Spleen (tissue), 11 donors: Measurements from ENCODE around the gene SC5D. TPM values are rescaled to one million over a fixed set of nuclear protein-coding genes. Genes with fewer than 3 reads are reported as not detected.
A peak's percentile ranks its signal among the peaks of the same experiment; 100 is the strongest.

Source experiments
- DNase-seq: peaks from one replicate; pipeline ENCODE4 v3.0.0-alpha.2; 2020
- H3K27ac ChIP-seq, 8 donors: fragments of 200-600 bp; sonication (generic) in 7 of 8; 1 replicate in 4 of 8; 2 replicates in 4 of 8; pipeline versions ENCODE4 v1.5.0 to v1.8.0; 2016 to 2021; ENCODE audit warnings: inconsistent platforms in 4 of 8, mild to moderate bottlenecking in 4 of 8, moderate library complexity in 1 of 8
- H3K27me3 ChIP-seq, 7 donors: fragments of 200-600 bp; sonication (generic) in 6 of 7; replicated peaks in 1 of 7; 1 replicate in 4 of 7; 2 replicates in 3 of 7; pipeline versions ENCODE4 v1.5.0 to v1.8.0; 2016 to 2021; ENCODE audit warnings: inconsistent platforms in 3 of 7, mild to moderate bottlenecking in 1 of 7
- H3K36me3 ChIP-seq, 6 donors: fragments of 200-600 bp; sonication (generic) in 5 of 6; 1 replicate in 4 of 6; 2 replicates in 2 of 6; pipeline versions ENCODE4 v1.5.0 to v1.8.0; 2016 to 2021; ENCODE audit warnings: inconsistent platforms in 2 of 6
- H3K4me1 ChIP-seq, 6 donors: fragments of 200-600 bp; sonication (generic) in 5 of 6; 1 replicate in 3 of 6; 2 replicates in 3 of 6; pipeline versions ENCODE4 v1.5.0 to v1.8.0; 2016 to 2021; ENCODE audit warnings: inconsistent platforms in 3 of 6
- H3K4me3 ChIP-seq, 8 donors: fragments of 200-600 bp; sonication (generic) in 7 of 8; 1 replicate in 4 of 8; 2 replicates in 4 of 8; pipeline versions ENCODE4 v1.5.0 to v1.8.0; 2016 to 2021; ENCODE audit warnings: inconsistent platforms in 4 of 8, mild to moderate bottlenecking in 4 of 8, moderate library complexity in 2 of 8
- H3K9me3 ChIP-seq, 8 donors: fragments of 200-600 bp; sonication (generic) in 7 of 8; 1 replicate in 4 of 8; 2 replicates in 4 of 8; pipeline versions ENCODE4 v1.5.0 to v1.8.0; 2016 to 2021; ENCODE audit warnings: inconsistent platforms in 4 of 8
- POLR2A ChIP-seq, 3 donors: fragments of 450-650 bp; IDR thresholded peaks; one replicate each; pipeline ENCODE4 v1.5.1; 2017; ENCODE audit warnings: antibody characterized with exemption in 3 of 3, mild to moderate bottlenecking in 1 of 3
- POLR2AphosphoS5 ChIP-seq, 3 donors: sonication (generic); formaldehyde crosslinking; IDR thresholded peaks; one replicate each; pipeline ENCODE4 v1.5.1; 2017; ENCODE audit warnings: antibody characterized with exemption in 3 of 3
- WGBS, 5 donors: extraction: QIAGEN DNeasy Blood & Tissue Kit in 3 of 5; methylation state at CpG; one replicate each; pipeline versions ENCODE4 v1.1.5 to v1.1.7; 2013 to 2018; 5-methylcytosine and 5-hydroxymethylcytosine counted together
- intact Hi-C: fragments of 100-400 bp; cut with DNase I; formaldehyde crosslinking; loops from one replicate; pipeline ENCODE4 v1.15.0; 2023; ENCODE audit warnings: low total_unique reads
- polyA plus RNA-seq, 3 donors: library from polyadenylated mRNA; stranded (reverse); fragments of 200-250 nt; gene quantifications; one replicate each; pipeline ENCODE4 v1.2.1, GENCODE V29; 2013
- total RNA-seq, 7 donors: library from RNA; depleted of rRNA in 3 of 7; stranded (reverse); fragments of >200 nt in 3 of 7; fragmentation: NEBNext Ultra II Directional in 4 of 7; extraction: Animal tissue kit (Norgen Biotek cat#: 25700) in 4 of 7; gene quantifications; one replicate each; pipeline versions ENCODE4 v1.1.0 to v1.2.1, GENCODE V29; 2016 to 2021
- TF ChIP-seq, protein P1 (sequence below), 11 experiments: fragments of 200-600 bp in 7 of 11; fragments of 450-650 bp in 4 of 11; sonication (generic) in 4 of 11; IDR thresholded peaks in 8 of 11; conservative IDR thresholded peaks in 3 of 11; 1 replicate in 7 of 11; 2 replicates in 4 of 11; pipeline versions ENCODE4 v1.4.0 to v1.8.0; 2016 to 2021; ENCODE audit warnings: antibody characterized with exemption in 11 of 11, inconsistent platforms in 4 of 11, mild to moderate bottlenecking in 1 of 11
- donor health status: healthy with polysubstance abuse.
- donor health status: DM: no; HTN: no; CAD: no; lungs with moderate emphysema.
- donor health status: DM: no; HTN: no; CAD: no.
- donor health status: Bipolar disorder and iron deficiency.
- donor health status: healthy.
- donor health status: DM: no; HTN: no; CAD: no.
- donor health status: DM: yes; HTN: yes; CAD: no.

The SC5D gene
- total and polyA plus RNA-seq, 10 donors, result 4.8 to 25.5 (median 17.4) TPM

DNA sequence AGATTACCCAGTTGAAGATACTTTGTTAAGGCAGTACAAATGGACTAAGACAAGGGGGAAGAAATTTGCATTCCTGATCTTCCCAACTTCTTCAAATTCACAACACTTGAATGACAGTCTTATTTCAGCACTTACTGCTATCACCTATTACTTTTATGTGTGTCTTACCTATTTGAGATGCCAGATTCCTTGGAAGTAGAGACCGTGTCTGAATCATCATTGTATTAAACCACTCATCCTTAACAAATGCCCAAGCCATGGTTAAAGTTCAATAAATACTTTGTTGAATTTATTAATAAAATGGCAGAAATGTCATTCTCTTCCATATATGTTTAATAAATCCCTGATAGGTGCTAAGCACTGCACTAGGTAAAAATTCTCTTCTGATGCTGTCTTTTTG, 18.3 kb downstream of the SC5D start:
- intact Hi-C loops, result no loop called here
- Histone ChIP-seq H3K4me3 (no peak overlapping the region), H3K36me3 (peaks cover 0 to 37% (median 23%) of the 10 kb centered on the region in 6 donors), H3K27ac (no peak overlapping the region), H3K9me3 (no peaks in the 10 kb centered on the region), H3K27me3 (no peaks in the 10 kb centered on the region), H3K4me1 (peaks cover 0 to 24% (median 2%) of the 10 kb centered on the region in 6 donors)
- DNase-seq, result no peak
- TF ChIP-seq, protein P1, sequence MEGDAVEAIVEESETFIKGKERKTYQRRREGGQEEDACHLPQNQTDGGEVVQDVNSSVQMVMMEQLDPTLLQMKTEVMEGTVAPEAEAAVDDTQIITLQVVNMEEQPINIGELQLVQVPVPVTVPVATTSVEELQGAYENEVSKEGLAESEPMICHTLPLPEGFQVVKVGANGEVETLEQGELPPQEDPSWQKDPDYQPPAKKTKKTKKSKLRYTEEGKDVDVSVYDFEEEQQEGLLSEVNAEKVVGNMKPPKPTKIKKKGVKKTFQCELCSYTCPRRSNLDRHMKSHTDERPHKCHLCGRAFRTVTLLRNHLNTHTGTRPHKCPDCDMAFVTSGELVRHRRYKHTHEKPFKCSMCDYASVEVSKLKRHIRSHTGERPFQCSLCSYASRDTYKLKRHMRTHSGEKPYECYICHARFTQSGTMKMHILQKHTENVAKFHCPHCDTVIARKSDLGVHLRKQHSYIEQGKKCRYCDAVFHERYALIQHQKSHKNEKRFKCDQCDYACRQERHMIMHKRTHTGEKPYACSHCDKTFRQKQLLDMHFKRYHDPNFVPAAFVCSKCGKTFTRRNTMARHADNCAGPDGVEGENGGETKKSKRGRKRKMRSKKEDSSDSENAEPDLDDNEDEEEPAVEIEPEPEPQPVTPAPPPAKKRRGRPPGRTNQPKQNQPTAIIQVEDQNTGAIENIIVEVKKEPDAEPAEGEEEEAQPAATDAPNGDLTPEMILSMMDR (IDR thresholded peaks at IDR 0.05 in 8 of 11, conservative IDR thresholded peaks at IDR 0.05 in 3 of 11), result no peak
- TF ChIP-seq POLR2AphosphoS5 (IDR thresholded peaks at IDR 0.05) (no peak), POLR2A (IDR thresholded peaks at IDR 0.05) (no peak)
- WGBS, 5 donors, result 91 to 100% (median 97%) methylated on average over 1 of the region's 1 CpG

DNA sequence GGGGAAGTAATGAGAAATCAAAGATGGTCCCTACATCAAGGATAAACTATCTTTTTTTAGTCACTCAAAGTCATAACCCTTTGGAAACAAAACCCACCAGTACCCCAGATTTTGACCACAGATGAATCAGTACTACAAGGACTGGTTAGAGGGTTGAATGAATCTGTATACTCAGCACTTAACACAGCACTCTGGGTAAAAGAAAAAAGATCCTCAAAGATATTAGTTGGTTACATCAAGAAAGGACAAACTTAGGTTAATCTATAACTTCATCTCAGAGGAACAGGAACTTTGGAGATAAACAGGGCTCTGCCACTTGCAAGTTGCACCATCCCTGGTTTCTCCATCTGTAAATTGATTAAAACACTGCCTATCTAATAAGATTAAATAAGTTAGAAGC, 18.8 kb downstream of the SC5D start:
- DNase-seq, result no peak
- no peak for TF ChIP-seq POLR2AphosphoS5 (IDR thresholded peaks at IDR 0.05)
- TF ChIP-seq POLR2A (IDR thresholded peaks at IDR 0.05), result no peak
- TF ChIP-seq, protein P1 (IDR thresholded peaks at IDR 0.05 in 8 of 11, conservative IDR thresholded peaks at IDR 0.05 in 3 of 11), result no peak
- intact Hi-C loops, result no loop called here
- peaks cover 0 to 24% (median 2%) of the 10 kb centered on the region in 6 donors for H3K4me1 ChIP-seq
- no peaks in the 10 kb centered on the region for H3K27me3 ChIP-seq
- H3K4me3 ChIP-seq, result no peak overlapping the region
- peaks cover 0 to 33% (median 19%) of the 10 kb centered on the region in 6 donors for H3K36me3 ChIP-seq
- H3K27ac ChIP-seq, result no peak overlapping the region
- H3K9me3 ChIP-seq, result no peaks in the 10 kb centered on the region

DNA sequence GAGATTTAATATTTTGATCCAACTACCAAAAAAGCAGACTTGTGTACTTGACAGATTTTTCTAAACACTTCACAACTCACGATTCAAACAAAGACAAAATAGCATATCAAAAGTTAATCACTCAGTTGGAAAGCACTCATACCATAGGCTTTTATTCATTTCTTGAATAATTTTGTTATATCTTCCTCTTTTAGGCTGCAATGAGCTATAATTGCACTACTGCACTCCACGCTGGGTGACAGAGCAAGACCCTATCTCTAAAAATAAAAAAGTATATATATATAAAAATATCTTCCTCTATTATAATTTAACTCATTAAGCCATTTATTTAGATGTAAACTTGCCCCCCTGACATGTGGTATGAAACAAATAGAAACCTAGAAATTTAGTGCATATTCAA, 19.9 kb downstream of the SC5D start:
- Histone ChIP-seq H3K9me3 (no peaks in the 10 kb centered on the region), H3K36me3 (peaks cover 0 to 22% (median 8%) of the 10 kb centered on the region in 6 donors), H3K27ac (no peak overlapping the region), H3K4me1 (peaks cover 0 to 24% (median 2%) of the 10 kb centered on the region in 6 donors), H3K4me3 (no peak overlapping the region), H3K27me3 (no peaks in the 10 kb centered on the region)
- intact Hi-C loops, result no loop called here
- 63 to 83% (median 72%) methylated on average over 2 of the region's 2 CpGs for WGBS, 5 donors
- no peak for DNase-seq
- TF ChIP-seq POLR2A (IDR thresholded peaks at IDR 0.05) (no peak), POLR2AphosphoS5 (IDR thresholded peaks at IDR 0.05) (no peak)
- TF ChIP-seq, protein P1 (IDR thresholded peaks at IDR 0.05 in 8 of 11, conservative IDR thresholded peaks at IDR 0.05 in 3 of 11), result no peak

DNA sequence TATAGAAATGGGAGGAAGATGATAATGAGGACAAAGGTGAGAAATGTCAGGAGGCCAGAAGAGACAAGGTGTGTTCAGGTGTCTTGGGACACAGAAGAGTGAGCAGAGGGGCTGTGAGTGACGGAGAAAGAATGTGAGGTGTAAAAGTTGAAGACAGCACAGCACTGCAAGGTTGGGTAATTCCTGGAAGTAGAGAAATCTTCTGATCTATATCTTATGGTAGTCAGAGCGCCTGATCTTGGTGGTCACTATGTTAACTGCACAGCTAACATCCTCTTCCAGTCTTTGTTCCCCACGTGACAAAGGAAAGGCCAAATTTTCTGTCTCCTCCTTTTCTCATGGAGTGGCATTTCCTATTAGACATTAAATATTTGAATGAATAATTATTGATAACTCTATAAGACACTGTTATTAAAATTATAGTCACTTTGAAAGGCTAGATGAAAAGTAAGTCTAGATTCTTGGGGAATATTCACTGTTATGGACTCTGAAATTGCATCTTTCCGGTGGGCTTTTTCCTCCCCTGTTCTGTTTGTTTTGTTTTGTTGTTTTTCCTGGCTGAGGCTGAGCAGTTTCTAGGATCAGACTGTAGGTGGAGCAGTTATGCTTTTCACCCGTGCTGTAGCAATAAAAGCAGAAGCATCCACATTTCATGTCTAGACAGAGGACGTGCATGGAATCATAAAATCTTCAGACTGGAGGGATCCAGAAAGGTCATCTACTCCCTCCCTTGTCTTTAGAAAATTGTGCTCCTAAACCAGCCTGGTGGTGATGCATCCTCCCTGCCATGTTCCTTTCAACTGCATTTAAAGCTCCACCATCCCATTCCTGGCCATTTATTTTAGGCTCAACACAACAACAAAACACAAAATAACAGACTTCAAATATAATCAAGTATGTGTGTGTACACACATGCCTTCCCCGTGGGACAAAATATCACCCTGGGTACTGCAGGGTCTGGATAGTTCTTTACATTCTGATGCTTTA, 26.6 kb downstream of the SC5D start:
- H3K9me3 ChIP-seq, result no peaks in the 10 kb centered on the region
- peaks cover 0 to 20% (median 2%) of the 10 kb centered on the region in 6 donors for H3K4me1 ChIP-seq
- H3K27me3 ChIP-seq, result no peaks in the 10 kb centered on the region
- H3K27ac ChIP-seq, result no peak overlapping the region
- no peak overlapping the region for H3K4me3 ChIP-seq
- no peak for DNase-seq
- no peak for TF ChIP-seq POLR2A (IDR thresholded peaks at IDR 0.05)
- TF ChIP-seq, protein P1 (IDR thresholded peaks at IDR 0.05 in 8 of 11, conservative IDR thresholded peaks at IDR 0.05 in 3 of 11), result peak; percentile 51 to 88 (median 78)
- TF ChIP-seq POLR2AphosphoS5 (IDR thresholded peaks at IDR 0.05), result peak in 1 of 3 donors; percentile 61
- H3K36me3 ChIP-seq, result no peaks in the 10 kb centered on the region
- 22 to 31% (median 26%) methylated on average over 7 of the region's 7 CpGs for WGBS, 5 donors
- intact Hi-C loops, result loop anchor here (5.0 kb wide), 1 partner anchor 273 kb away; no protein-coding TSS in a partner anchor
